ENCODE data around the gene KCNIP4.

KCNIP4 gene

DNA sequence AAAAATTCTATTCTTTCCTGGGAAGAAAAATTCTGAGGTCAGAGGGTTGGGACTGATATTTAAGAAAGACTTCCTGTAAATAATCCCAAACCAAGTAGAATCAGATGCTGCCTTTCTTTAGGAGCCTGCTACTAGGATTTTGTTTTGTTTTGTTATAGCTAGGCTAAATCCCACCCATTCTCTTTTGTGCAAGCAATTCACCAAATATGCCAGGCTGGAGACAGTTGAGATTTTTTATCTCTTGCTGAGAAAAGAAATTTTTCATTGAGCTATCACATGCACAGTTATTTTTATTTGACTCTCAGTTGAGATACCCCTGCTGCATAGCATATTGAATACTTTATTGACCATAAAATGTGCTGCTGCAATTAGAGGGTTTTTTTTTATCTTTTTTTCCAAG lies 196.0 kb downstream of the KCNIP4 start:
- no peak overlapping the region for H3K4me3 ChIP-seq (ENCODE audit: low read depth, low read length)
- TF ChIP-seq, protein P1, sequence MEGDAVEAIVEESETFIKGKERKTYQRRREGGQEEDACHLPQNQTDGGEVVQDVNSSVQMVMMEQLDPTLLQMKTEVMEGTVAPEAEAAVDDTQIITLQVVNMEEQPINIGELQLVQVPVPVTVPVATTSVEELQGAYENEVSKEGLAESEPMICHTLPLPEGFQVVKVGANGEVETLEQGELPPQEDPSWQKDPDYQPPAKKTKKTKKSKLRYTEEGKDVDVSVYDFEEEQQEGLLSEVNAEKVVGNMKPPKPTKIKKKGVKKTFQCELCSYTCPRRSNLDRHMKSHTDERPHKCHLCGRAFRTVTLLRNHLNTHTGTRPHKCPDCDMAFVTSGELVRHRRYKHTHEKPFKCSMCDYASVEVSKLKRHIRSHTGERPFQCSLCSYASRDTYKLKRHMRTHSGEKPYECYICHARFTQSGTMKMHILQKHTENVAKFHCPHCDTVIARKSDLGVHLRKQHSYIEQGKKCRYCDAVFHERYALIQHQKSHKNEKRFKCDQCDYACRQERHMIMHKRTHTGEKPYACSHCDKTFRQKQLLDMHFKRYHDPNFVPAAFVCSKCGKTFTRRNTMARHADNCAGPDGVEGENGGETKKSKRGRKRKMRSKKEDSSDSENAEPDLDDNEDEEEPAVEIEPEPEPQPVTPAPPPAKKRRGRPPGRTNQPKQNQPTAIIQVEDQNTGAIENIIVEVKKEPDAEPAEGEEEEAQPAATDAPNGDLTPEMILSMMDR (IDR thresholded peaks at IDR 0.05; ENCODE audit: low read depth, low read length): no peak

GRCh38 chr4:21749924-21750323 lies 198.6 kb downstream of the KCNIP4 start:
- H3K4me3 ChIP-seq (ENCODE audit: low read depth, low read length): no peak overlapping the region
- TF ChIP-seq, protein P1 (IDR thresholded peaks at IDR 0.05; ENCODE audit: low read depth, low read length): no peak

- TF ChIP-seq, protein P1 (IDR thresholded peaks at IDR 0.05; ENCODE audit: low read depth, low read length): no peak
- no peak overlapping the region for H3K4me3 ChIP-seq (ENCODE audit: low read depth, low read length)
These were observed 199.2 kb downstream of the KCNIP4 start for GRCh38 chr4:21749412-21749811.

DNA sequence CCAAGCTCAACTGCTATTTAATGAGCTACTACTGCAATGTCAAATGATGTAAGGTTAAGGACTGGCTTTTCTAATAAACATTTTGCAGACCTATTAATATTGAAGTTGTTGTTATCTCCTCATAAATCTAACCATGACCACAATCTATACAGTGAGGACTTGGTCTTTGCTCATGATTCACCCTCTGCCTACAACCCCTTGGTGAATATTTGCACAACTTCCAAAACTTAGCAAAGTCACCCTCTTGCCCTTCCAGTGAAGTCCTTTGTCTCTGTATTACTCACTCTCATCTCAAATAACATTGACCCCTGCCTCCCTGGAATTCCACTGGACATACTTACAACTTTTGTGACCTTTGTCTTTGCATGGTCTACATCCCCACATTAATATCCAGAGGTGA lies 204.5 kb downstream of the KCNIP4 start:
- no peak overlapping the region for H3K4me3 ChIP-seq (ENCODE audit: low read depth, low read length)
- TF ChIP-seq, protein P1 (IDR thresholded peaks at IDR 0.05; ENCODE audit: low read depth, low read length): no peak

- H3K4me3 ChIP-seq (ENCODE audit: low read depth, low read length): no peak overlapping the region
These were observed 206.2 kb downstream of the KCNIP4 start for GRCh38 chr4:21742326-21742725.

DNA sequence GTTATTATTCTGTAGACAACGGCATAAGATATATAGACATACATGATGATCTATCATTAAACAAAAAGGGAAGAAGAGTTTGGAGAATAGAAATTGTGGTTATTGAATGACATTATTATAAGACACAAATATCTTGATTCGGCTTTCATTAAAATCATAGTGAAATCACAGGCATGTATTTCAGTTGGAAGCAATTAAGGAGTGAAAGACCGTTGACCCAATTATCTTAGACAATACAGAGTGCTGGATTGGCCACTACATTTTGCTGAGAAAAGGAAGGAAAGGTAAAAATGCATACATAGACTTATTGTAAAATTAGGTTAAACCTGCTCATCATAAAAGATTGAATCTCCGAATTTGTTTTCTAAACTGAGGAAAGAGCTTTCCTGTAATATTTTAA lies 209.8 kb downstream of the KCNIP4 start:
- H3K4me3 ChIP-seq (ENCODE audit: low read depth, low read length): no peak overlapping the region
- TF ChIP-seq, protein P1 (IDR thresholded peaks at IDR 0.05; ENCODE audit: low read depth, low read length): no peak

More at GRCh38 chr4:21742326-21742725, 206.2 kb downstream of the KCNIP4 start:
- TF ChIP-seq, protein P1 (IDR thresholded peaks at IDR 0.05; ENCODE audit: low read depth, low read length): no peak

- TF ChIP-seq, protein P1 (IDR thresholded peaks at IDR 0.05; ENCODE audit: low read depth, low read length): no peak
- H3K4me3 ChIP-seq (ENCODE audit: low read depth, low read length): no peak overlapping the region
These were observed 212.7 kb downstream of the KCNIP4 start for GRCh38 chr4:21735866-21736265.

All from WI38 (cell line).